Lower lobe of right lung (tissue), 2 donors: ENCODE results near the gene ARNT2. TPM values are rescaled to one million over a fixed set of nuclear protein-coding genes. Genes with fewer than 3 reads are reported as not detected.

Experiments used
- ATAC-seq, 2 donors: fragments of 200-7000 bp; cut with Tn5 transposase; one replicate each; pipeline ENCODE4 v1.9.1; 2020 to 2022; ENCODE audit warnings: mild to moderate bottlenecking in 2 of 2, moderate library complexity in 2 of 2
- DNase-seq: peaks from one replicate; pipeline ENCODE4 v3.0.0-alpha.2; 2020
- H3K27ac ChIP-seq: fragments of 200-600 bp; one replicate; pipeline ENCODE4 v1.8.0; 2022
- H3K27me3 ChIP-seq: fragments of 200-600 bp; one replicate; pipeline ENCODE4 v1.8.0; 2022; ENCODE audit warnings: low read depth
- H3K36me3 ChIP-seq: fragments of 200-600 bp; one replicate; pipeline ENCODE4 v1.8.0; 2022; ENCODE audit warnings: mild to moderate bottlenecking
- H3K4me1 ChIP-seq: fragments of 200-600 bp; one replicate; pipeline ENCODE4 v1.8.0; 2022
- H3K4me3 ChIP-seq: fragments of 200-600 bp; one replicate; pipeline ENCODE4 v1.8.0; 2022; ENCODE audit warnings: mild to moderate bottlenecking
- H3K9me3 ChIP-seq: fragments of 200-600 bp; one replicate; pipeline ENCODE4 v1.8.0; 2022
- intact Hi-C: fragments of 100-400 bp; cut with DNase I; formaldehyde crosslinking; loops from one replicate; pipeline ENCODE4 v1.11.0; 2022
- total RNA-seq: library from RNA; stranded (reverse); fragmentation: NEBNext Ultra II Directional; extraction: Animal tissue kit (Norgen Biotek cat#: 25700); gene quantifications from one replicate; pipeline ENCODE4 v1.2.1, GENCODE V29; 2021
- TF ChIP-seq, protein P1 (sequence below): fragments of 200-600 bp; IDR thresholded peaks from one replicate; pipeline ENCODE4 v1.8.0; 2022; ENCODE audit warnings: antibody characterized with exemption, mild to moderate bottlenecking
- donor health status: DM: no; HTN: yes; CAD: no; lungs with severe emphysema.

The ARNT2 gene
- total RNA-seq, 1 donor from 2014 or later: 11.4 TPM

DNA sequence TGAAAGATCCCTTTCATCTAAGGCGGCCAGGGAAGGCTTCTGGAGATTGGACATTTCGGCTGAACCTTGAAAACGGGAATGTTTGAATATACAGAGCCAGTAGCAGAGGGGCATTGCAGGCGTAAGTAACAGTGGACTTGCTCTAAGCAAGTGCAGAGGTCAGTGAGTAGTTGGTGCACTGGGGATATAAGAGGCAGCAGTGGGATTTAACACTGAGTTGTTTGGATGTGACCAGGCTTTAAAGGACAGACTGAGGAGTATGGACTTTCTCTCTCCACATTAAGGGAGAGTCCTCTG lies 1.3 kb downstream of the ARNT2 start:
- intact Hi-C loops: no loop called here
- DNase-seq (no peak), ATAC-seq (no peak)
- Histone ChIP-seq H3K36me3 (no peaks in the 10 kb centered on the region), H3K4me3 (no peak overlapping the region), H3K4me1 (peaks cover 4% of the 10 kb centered on the region), H3K27me3 (peaks cover 14% of the 10 kb centered on the region), H3K9me3 (no peaks in the 10 kb centered on the region), H3K27ac (no peak overlapping the region)
- TF ChIP-seq, protein P1, sequence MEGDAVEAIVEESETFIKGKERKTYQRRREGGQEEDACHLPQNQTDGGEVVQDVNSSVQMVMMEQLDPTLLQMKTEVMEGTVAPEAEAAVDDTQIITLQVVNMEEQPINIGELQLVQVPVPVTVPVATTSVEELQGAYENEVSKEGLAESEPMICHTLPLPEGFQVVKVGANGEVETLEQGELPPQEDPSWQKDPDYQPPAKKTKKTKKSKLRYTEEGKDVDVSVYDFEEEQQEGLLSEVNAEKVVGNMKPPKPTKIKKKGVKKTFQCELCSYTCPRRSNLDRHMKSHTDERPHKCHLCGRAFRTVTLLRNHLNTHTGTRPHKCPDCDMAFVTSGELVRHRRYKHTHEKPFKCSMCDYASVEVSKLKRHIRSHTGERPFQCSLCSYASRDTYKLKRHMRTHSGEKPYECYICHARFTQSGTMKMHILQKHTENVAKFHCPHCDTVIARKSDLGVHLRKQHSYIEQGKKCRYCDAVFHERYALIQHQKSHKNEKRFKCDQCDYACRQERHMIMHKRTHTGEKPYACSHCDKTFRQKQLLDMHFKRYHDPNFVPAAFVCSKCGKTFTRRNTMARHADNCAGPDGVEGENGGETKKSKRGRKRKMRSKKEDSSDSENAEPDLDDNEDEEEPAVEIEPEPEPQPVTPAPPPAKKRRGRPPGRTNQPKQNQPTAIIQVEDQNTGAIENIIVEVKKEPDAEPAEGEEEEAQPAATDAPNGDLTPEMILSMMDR: no peak

DNA sequence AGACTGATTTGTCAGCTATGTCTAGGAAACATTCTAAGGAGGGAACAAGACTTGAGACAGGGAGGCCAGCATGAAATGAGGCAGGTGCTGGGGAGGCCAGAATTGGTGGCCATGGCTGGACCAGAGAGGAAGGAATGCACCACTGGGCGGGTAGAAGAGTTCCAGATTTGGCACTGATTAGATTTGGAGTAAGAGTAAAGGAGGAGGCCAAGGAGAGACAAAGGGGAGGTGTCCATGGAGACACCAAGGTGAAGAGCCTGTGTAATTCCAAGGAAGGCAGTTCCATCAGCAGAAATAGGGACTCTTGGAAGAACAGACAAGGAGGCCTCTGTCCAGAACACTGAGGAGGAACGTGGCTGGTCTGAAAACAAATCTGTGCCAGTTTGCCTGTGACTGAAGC lies 1.8 kb downstream of the ARNT2 start:
- Histone ChIP-seq H3K36me3 (no peaks in the 10 kb centered on the region), H3K4me1 (peaks cover 4% of the 10 kb centered on the region), H3K27me3 (peaks cover 14% of the 10 kb centered on the region), H3K27ac (no peak overlapping the region), H3K4me3 (no peak overlapping the region), H3K9me3 (no peaks in the 10 kb centered on the region)
- DNase-seq (no peak), ATAC-seq (no peak)
- intact Hi-C loops: no loop called here
- TF ChIP-seq, protein P1: no peak

DNA sequence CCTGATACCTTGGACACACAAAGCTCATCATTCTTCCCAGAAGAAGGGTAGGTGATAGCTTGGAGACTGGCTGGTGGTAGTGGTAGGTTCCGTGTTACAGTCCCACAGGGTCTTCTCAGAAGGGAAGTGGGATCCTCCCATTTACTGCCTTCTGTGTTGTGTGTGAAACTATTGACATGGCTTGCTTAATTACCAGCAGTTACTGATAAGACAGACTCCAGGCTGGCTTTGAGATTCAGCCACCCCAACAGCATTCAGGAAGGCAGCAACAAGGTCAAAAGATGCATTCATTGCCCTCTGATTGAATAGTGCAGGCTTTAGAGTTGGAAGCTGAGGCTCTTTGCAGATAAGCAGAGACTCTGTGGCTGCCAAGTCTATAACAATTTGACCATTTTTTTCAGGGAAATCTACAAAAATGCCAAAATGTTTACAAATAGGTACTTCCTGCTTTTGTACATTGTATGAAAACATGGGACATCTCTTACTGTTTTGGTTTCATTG lies 7.7 kb downstream of the ARNT2 start:
- ATAC-seq: no peak
- H3K9me3 ChIP-seq: no peaks in the 10 kb centered on the region
- H3K4me3 ChIP-seq: no peak overlapping the region
- H3K27ac ChIP-seq: no peak overlapping the region
- H3K36me3 ChIP-seq: no peaks in the 10 kb centered on the region
- H3K4me1 ChIP-seq: no peaks in the 10 kb centered on the region
- intact Hi-C loops: no loop called here
- TF ChIP-seq, protein P1: no peak
- no peak for DNase-seq
- H3K27me3 ChIP-seq: no peaks in the 10 kb centered on the region

DNA sequence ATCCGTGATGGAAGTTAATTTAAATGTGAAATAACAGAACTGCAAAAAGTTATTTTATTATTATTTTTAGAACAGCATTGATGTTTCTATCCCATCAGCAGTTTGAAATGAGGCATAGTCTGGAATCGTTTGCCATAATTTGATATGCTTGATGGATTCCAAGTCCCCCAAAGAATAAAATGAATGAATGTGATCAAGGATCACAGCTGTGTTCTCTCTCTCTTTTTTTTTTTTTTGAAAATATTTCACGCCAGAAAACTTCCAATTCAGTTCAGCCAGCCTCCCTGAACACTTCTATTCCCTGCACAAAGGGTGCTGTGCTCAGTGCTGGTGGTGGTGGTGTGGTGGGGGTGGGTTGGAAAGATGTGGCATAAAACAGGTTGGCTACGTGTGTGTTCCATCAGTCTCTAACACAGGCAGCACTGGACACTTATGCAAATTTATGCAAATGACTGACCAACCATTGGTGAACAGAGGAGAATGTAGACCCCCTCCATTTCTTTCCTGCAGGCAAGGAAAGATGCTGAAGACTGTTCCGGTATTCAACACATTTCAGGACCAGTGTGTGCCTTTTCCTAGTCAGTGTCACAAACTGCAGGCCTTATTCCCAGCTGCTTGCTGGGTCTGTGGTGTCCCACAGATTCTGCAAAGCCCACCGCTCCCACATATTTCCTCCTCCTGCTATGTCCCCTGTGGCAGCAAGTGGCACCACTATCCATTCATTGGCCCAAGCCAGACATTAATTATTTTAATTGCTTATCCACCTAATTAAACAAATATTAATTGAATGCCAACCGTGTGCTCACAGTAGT lies 10.6 kb downstream of the ARNT2 start:
- intact Hi-C loops: no loop called here
- Histone ChIP-seq H3K27me3 (no peaks in the 10 kb centered on the region), H3K9me3 (no peaks in the 10 kb centered on the region), H3K4me3 (no peak overlapping the region), H3K27ac (no peak overlapping the region), H3K36me3 (no peaks in the 10 kb centered on the region), H3K4me1 (peaks cover 8% of the 10 kb centered on the region)
- TF ChIP-seq, protein P1: no peak
- no peak for DNase-seq
- no peak for ATAC-seq

DNA sequence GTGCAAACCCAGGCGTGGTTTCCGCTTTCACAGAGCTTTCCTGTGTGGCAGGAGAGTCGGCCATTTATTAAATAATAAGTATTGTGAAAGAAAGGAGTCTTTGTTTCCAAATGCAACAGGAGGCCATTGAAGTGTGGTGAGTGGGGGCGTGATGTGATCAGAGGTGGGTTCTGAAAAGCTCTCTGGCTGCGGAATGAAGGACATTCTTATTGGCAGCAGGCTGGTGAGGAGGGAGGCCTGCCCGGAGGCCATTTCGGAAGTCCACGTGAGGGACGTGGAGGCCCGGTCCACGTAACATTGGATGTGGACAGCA lies 11.1 kb downstream of the ARNT2 start:
- Histone ChIP-seq H3K27me3 (no peaks in the 10 kb centered on the region), H3K4me1 (peaks cover 8% of the 10 kb centered on the region), H3K36me3 (no peaks in the 10 kb centered on the region), H3K4me3 (no peak overlapping the region), H3K9me3 (no peaks in the 10 kb centered on the region), H3K27ac (no peak overlapping the region)
- DNase-seq: no peak
- TF ChIP-seq, protein P1: no peak
- no peak for ATAC-seq
- intact Hi-C loops: no loop called here
